Activated T-cell treated with anti-CD3 and anti-CD28 coated beads, Interleukin-2, amount 50 U/mL, for 4 hours (primary cell): ENCODE measurements around the gene HMGCS2. TPM values are rescaled to one million over a fixed set of nuclear protein-coding genes. Genes with fewer than 3 reads are reported as not detected.

Source experiments
- ATAC-seq, 2 donors: fragments of 200-7000 bp; cut with Tn5 transposase; one replicate each; pipeline ENCODE4 v1.10.0; 2021
- DNase-seq: peaks from one replicate; pipeline ENCODE4 v3.0.0-alpha.2; 2020
- H3K27me3 Mint-ChIP-seq: one replicate; pipeline ENCODE4 v1.8.0; 2021; ENCODE audit warnings: low read depth, mixed read lengths
- H3K36me3 Mint-ChIP-seq: one replicate; pipeline ENCODE4 v1.8.0; 2022; ENCODE audit warnings: mixed read lengths; ENCODE audit not compliant: insufficient read depth
- H3K4me1 Mint-ChIP-seq: one replicate; pipeline ENCODE4 v1.8.0; 2021; ENCODE audit warnings: low read depth, mixed read lengths
- H3K4me3 Mint-ChIP-seq: one replicate; pipeline ENCODE4 v1.8.0; 2021; ENCODE audit warnings: mild to moderate bottlenecking, moderate library complexity, mixed read lengths
- H3K9me3 Mint-ChIP-seq: one replicate; pipeline ENCODE4 v1.8.0; 2021; ENCODE audit warnings: mixed read lengths
- total RNA-seq, 3 donors: library from RNA; stranded (reverse); gene quantifications; one replicate each; pipeline ENCODE4 v1.2.1, GENCODE V29; 2021

Gene HMGCS2
- total RNA-seq, 3 donors from 2014 or later: 0.24 to 0.25 TPM; not detected in 1

DNA sequence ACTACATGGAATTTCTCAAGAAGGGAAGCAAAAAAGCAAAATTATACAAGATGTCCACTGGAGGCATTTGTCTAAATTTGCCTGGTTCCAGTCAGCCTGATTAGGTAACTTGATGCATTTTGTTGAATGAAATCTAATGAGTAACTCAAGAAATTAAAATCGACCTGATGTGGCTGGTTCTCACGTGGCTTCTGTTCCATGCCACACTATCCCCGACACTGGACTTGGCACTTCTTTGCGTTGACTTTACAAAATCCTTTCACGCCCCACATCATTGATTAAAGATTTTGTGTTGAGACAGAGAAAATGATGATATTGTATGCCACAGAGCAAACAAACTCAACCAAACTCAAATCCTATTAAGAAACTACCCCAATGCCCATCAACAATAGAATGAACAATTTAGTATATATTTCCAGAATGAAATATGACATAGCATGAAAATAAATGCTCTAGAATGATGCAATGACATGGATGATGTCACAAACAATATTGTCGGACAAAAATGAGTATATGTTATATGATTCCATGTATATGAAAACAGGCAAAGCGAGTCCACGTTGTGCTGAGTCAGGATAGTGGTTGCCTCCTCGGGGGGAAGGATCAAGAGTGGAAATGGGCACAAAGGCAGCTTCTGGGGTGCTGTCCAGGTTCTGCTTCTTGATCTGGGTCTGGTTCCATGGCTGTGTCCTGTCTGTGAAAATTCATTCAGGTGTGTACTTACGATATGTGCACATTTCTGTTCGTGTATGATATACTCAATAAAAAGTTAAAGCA lies 12.9 kb upstream of the HMGCS2 start:
- DNase-seq (no peak), ATAC-seq (no peak)
- Mint-ChIP-seq H3K4me1 (peaks cover 2% of the 10 kb centered on the region), H3K36me3 (no peaks in the 10 kb centered on the region), H3K9me3 (no peaks in the 10 kb centered on the region), H3K27me3 (peaks cover under 1% of the 10 kb centered on the region), H3K4me3 (no peak overlapping the region)

DNA sequence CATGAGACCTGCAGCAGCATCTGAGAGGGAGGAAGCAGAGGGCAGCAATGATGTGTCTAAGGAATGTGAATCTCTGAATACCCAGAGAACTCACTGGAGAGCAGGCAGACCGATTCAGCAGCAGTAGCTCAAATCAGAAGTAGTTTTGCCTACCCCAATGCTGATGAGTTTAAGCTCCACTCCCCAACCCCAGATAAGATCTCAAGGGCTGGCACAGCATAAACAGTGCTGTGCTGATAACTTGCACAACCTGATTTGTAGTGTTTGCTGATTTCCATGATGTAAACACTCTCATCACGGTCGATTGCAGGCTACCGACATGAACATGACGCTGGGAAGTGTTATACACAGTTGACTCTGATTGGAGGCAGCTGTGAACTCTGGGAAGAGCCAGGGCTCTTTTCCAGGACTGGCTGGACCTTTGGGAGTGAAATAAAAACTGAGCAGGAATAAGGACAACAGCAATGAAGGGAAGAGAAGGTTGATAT lies 11.2 kb upstream of the HMGCS2 start:
- no peaks in the 10 kb centered on the region for H3K9me3 Mint-ChIP-seq
- no peak for DNase-seq
- H3K27me3 Mint-ChIP-seq: peaks cover 6% of the 10 kb centered on the region
- no peaks in the 10 kb centered on the region for H3K36me3 Mint-ChIP-seq
- no peaks in the 10 kb centered on the region for H3K4me1 Mint-ChIP-seq
- ATAC-seq: no peak
- no peak overlapping the region for H3K4me3 Mint-ChIP-seq

DNA sequence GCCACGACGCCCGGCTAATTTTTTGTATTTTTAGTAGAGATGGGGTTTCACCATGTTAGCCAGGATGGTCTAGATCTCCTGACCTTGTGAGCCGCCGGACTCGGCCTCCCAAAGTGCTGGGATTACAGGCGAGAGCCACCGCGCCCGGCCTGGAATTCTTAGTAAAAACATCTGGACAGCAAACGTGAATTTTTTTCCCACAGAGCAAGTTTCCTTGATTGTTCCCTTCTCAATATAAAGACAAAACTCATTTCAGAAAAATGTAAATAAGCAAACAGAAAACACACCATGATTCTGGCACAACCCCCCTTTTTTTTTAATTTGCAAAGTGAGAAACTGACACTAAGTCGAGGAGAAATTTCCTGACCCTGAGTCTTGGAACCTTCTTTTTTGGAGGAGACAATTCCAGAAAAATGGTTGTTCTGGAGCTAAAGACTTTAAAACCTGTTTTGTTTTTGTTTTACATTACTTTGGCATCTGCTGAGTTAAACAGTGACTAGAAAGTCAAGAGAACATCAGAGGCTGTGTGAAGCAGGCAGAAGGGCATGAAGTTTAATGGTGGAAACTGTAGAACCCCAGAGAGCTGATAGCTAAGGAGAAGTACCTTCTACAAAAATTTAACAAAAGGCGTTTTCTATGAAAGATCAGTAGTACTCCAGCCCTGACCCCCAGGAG lies 10.3 kb upstream of the HMGCS2 start:
- no peaks in the 10 kb centered on the region for H3K9me3 Mint-ChIP-seq
- DNase-seq (no peak), ATAC-seq (no peak)
- H3K4me3 Mint-ChIP-seq: no peak overlapping the region
- H3K27me3 Mint-ChIP-seq: peaks cover 6% of the 10 kb centered on the region
- H3K36me3 Mint-ChIP-seq: no peaks in the 10 kb centered on the region
- H3K4me1 Mint-ChIP-seq: no peaks in the 10 kb centered on the region

DNA sequence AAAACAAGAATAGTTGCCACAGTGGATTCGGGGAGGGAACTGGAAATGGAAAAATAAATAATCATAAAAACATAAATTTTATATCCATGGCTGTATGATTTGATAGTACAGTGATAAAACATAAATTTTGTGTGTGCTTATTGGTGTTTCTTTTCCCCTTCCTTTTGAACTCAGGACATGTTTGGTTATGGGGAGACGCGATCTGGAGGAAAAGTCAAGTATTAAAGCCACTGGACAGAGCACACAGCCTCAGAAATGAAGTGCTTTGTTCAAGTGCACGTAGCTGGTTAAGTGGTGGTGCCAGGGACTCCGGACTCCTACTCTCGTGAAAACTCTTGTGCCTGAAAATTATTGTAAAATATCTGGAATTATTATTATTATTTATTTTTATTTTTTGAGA lies 9.7 kb upstream of the HMGCS2 start:
- peaks cover 6% of the 10 kb centered on the region for H3K27me3 Mint-ChIP-seq
- no peak overlapping the region for H3K4me3 Mint-ChIP-seq
- DNase-seq (no peak), ATAC-seq (no peak)
- no peaks in the 10 kb centered on the region for H3K36me3 Mint-ChIP-seq
- no peaks in the 10 kb centered on the region for H3K9me3 Mint-ChIP-seq
- no peaks in the 10 kb centered on the region for H3K4me1 Mint-ChIP-seq

DNA sequence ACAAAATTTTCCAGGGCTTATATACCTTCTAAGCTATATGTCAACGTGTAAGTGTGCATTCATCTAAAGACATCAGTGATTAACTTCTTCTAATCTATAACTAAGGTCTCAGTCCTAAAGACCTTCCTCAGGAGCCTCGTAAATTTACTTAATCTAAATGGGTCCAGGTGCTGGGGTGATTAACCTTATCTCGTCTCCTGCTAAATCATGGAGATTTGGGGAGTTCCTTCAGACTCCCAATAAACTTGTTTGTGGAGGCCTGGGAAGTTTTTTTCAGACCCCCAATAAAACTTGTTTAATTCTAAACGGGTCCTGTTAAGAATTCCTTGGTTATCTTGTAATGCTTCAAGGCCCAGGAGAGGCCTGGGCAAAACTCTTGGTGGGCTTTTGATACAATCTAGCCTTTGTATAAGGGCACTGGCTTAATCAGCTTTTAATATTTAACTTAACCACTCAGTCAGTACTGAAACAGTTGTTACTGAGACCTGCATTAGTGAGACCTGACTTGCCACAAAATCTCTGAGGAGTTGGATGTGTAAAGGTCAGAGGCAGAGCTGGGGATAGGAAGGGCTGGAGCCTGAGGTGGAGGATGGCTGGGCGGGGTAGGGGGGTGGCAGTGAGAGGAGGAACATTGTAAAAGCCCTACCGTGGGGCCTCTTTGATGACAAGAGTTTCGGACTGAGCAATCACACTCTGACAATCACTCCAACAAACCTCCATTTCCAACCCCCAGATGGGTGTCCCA lies 6.2 kb upstream of the HMGCS2 start:
- no peaks in the 10 kb centered on the region for H3K9me3 Mint-ChIP-seq
- no peaks in the 10 kb centered on the region for H3K4me1 Mint-ChIP-seq
- ATAC-seq (no peak), DNase-seq (no peak)
- H3K27me3 Mint-ChIP-seq: peaks cover 6% of the 10 kb centered on the region
- H3K4me3 Mint-ChIP-seq: no peak overlapping the region
- no peaks in the 10 kb centered on the region for H3K36me3 Mint-ChIP-seq

DNA sequence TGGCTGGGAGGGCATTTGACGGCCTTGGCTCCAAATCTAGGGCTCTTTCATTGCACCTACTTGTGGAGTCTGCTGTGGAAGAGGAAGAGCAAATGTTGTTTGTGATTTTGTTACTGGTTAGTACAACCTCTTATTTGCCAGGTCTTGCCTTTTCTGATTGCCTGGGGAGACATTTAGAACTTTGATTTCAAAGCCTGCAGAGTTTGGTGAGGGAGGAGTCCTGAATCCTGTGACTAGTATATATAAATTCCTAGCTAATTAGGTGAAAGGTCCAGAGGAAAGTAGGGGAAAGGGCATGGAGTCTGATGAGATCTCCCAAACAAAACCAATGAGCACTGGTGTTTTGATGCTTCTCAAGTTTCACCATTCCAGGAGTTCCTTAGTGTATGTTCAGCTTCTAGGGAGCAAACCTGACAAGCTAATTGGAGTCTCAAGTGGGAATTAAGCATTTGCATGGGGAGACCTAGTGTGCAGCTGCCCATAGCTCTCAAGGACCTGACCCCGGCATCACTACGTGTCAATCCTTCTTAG lies 5.1 kb upstream of the HMGCS2 start:
- DNase-seq (no peak), ATAC-seq (no peak)
- Mint-ChIP-seq H3K36me3 (no peaks in the 10 kb centered on the region), H3K9me3 (no peaks in the 10 kb centered on the region), H3K27me3 (peaks cover 6% of the 10 kb centered on the region), H3K4me1 (no peaks in the 10 kb centered on the region), H3K4me3 (no peak overlapping the region)

DNA sequence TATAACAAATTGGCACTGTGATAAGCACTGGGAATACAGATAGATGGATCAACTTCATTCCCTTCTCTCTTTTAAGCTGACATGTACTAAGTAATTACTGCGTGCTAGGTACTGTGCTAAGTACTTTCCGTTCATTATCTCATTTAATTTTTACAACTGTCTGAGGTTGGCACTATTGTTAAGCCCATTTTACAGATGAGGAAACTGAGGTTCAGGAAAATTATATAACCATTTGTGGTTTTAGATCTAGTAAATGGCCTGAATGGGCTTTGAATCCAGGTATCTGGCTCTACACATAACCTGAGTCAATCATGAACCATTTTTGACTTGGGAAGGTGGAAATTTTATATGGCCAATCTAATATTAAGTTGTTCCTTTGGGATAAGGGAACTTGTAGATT lies 3.6 kb upstream of the HMGCS2 start:
- no peaks in the 10 kb centered on the region for H3K9me3 Mint-ChIP-seq
- no peak for ATAC-seq
- H3K27me3 Mint-ChIP-seq: peaks cover 8% of the 10 kb centered on the region
- DNase-seq: no peak
- H3K4me1 Mint-ChIP-seq: no peaks in the 10 kb centered on the region
- no peaks in the 10 kb centered on the region for H3K36me3 Mint-ChIP-seq
- H3K4me3 Mint-ChIP-seq: no peak overlapping the region

DNA sequence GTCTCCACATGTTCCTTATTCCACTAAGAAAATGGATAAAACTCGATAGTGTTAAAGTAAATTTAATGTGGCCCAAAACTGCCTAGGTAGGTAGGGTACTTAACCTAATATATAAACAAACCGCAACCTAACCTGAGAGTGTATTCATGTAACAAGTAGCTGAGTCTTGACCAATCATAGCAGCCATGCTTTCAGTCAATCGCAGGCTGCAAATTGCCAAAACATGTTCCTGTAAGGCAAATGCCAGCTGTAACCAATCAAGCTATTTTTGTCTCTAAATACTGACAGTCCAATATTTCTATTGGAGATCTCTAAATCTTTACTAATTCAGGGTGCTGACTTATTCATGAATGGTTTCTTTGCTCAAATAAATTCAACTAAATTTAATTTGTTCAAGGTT lies 3.1 kb upstream of the HMGCS2 start:
- no peaks in the 10 kb centered on the region for H3K9me3 Mint-ChIP-seq
- ATAC-seq (no peak), DNase-seq (no peak)
- H3K4me1 Mint-ChIP-seq: no peaks in the 10 kb centered on the region
- no peaks in the 10 kb centered on the region for H3K36me3 Mint-ChIP-seq
- peaks cover 13% of the 10 kb centered on the region for H3K27me3 Mint-ChIP-seq
- H3K4me3 Mint-ChIP-seq: no peak overlapping the region

DNA sequence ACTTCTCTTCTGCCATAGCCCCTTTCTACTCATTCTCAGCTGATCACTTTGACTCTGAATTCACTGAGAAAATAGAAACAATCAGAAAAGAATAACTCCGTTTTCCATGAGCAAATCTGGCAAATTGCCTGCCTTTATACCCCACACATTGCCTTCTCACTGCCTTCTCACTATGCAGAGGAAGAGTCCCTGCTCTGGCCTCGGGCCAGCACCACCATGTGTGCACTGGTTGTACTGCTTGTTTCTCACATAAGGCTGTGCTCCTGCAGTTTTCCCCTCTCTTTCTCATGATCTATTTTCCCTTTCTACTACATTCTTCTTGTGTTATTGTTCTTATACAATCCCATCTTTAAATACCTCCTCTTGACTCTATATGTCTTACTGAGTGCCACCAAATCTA lies 2.3 kb upstream of the HMGCS2 start:
- Mint-ChIP-seq H3K9me3 (no peaks in the 10 kb centered on the region), H3K36me3 (no peaks in the 10 kb centered on the region), H3K27me3 (peaks cover 14% of the 10 kb centered on the region), H3K4me3 (no peak overlapping the region), H3K4me1 (no peaks in the 10 kb centered on the region)
- ATAC-seq (no peak), DNase-seq (no peak)

DNA sequence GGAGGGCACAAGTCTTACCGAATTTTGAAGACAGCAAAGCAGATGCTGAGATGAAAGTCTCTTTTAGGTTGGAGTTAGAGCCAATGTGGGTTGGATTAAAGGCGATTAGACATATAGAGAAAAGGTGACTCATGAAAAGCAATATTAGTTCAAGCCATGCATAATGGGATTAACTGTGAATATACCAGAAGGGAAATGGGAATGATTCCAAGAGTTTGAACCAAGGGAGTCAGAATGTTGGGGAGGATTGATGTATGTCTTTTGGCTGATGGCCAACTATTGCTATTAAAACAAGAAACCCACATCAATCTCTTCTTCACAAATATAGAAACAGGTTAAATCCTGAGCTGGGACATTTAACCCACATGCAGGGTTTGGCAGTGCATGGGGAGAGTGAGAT lies 1.2 kb downstream of the HMGCS2 start:
- H3K4me1 Mint-ChIP-seq: no peaks in the 10 kb centered on the region
- H3K36me3 Mint-ChIP-seq: no peaks in the 10 kb centered on the region
- DNase-seq: no peak
- H3K27me3 Mint-ChIP-seq: peaks cover 18% of the 10 kb centered on the region
- no peak overlapping the region for H3K4me3 Mint-ChIP-seq
- no peak for ATAC-seq
- H3K9me3 Mint-ChIP-seq: no peaks in the 10 kb centered on the region

DNA sequence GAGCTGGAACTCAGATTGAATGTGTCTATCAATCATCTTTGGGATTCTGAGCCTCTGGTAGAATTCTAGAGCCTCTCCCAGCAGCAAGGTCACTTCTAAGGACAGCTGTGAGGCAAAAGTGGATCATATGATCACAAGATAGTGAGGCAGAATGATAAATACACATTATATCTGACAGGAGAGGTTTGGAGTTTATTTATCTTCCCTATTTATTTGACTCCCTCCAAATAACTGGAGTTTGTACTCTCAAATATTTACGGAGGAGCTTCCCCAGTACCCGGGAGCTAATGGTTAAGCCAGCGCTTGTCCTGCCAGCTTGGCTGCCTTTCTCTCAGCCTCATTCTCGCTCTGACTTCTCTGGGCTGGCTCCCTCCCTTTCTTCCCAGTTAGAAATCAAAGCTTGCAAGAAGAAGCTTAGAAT lies 2.3 kb downstream of the HMGCS2 start:
- Mint-ChIP-seq H3K4me3 (no peak overlapping the region), H3K27me3 (peaks cover 18% of the 10 kb centered on the region), H3K36me3 (no peaks in the 10 kb centered on the region), H3K4me1 (no peaks in the 10 kb centered on the region), H3K9me3 (no peaks in the 10 kb centered on the region)
- ATAC-seq: no peak
- DNase-seq: no peak

DNA sequence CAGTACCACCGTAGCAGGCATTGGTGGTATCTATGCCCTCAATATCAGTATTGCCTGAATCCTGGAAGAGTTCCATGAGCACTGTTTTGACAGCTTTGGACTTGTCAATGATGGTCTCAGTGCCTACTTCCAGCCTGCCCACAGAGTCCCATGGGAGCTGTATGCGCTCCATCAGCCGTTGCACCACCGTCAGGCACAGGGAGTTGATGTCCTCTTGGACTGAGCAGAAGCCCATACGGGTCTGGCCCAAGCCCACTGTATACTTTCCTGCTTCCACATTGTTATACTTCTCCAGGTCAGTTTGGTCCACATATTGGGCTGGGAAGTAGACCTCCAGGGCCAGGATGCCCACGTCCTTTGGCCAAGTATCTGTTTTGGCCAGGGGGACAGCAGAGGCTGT lies 4.5 kb downstream of the HMGCS2 start:
- peaks cover 18% of the 10 kb centered on the region for H3K27me3 Mint-ChIP-seq
- no peak for ATAC-seq
- H3K4me1 Mint-ChIP-seq: no peaks in the 10 kb centered on the region
- no peaks in the 10 kb centered on the region for H3K9me3 Mint-ChIP-seq
- H3K36me3 Mint-ChIP-seq: no peaks in the 10 kb centered on the region
- H3K4me3 Mint-ChIP-seq: no peak overlapping the region
- no peak for DNase-seq

DNA sequence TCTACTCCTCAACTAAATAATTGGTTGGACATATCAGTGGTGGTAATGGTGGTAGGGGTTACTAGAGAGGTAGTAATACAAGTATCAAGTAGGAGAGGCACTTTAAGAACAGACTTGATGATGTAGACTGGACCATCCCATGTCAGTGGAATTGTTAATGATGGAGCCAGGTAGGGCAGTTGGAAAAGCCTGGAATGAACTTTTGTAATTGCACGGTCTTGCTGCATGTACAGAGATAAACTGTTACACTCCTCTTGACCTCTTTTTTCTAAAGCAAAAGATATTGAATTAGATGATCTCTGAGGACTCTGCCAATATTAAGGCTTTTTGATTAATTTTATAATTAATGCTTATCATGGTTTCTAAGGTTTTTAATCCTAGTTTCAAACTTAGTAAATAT lies 5.8 kb downstream of the HMGCS2 start:
- ATAC-seq: no peak
- H3K36me3 Mint-ChIP-seq: no peaks in the 10 kb centered on the region
- peaks cover 18% of the 10 kb centered on the region for H3K27me3 Mint-ChIP-seq
- no peaks in the 10 kb centered on the region for H3K4me1 Mint-ChIP-seq
- H3K4me3 Mint-ChIP-seq: no peak overlapping the region
- H3K9me3 Mint-ChIP-seq: no peaks in the 10 kb centered on the region
- DNase-seq: no peak

DNA sequence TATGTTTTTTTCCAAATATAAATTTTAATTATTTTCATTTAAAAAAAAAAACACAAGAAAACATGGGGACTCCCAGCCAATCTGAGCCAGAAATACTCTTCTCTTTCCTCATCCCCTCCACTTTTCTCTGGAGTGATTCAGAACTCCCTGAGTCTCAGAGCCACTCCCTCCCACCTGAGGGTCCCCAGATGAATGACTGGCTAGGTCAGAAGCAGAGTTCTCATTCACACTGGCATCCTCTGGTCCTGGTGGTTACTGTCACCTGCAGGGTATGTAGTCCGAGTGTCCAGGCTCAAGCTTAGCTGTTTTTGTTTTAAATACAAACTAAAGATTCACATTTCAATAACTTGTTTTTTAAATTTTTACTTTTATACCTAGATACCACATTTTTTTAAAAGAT lies 6.3 kb downstream of the HMGCS2 start:
- H3K27me3 Mint-ChIP-seq: peaks cover 17% of the 10 kb centered on the region
- H3K4me1 Mint-ChIP-seq: no peaks in the 10 kb centered on the region
- DNase-seq (no peak), ATAC-seq (no peak)
- no peaks in the 10 kb centered on the region for H3K9me3 Mint-ChIP-seq
- H3K36me3 Mint-ChIP-seq: no peaks in the 10 kb centered on the region
- no peak overlapping the region for H3K4me3 Mint-ChIP-seq
